Measurements from ENCODE around the gene FGA. TPM values are rescaled to one million over a fixed set of nuclear protein-coding genes. Genes with fewer than 3 reads are reported as not detected.

FGA gene
- total RNA-seq, result not detected in 2 replicates

DNA sequence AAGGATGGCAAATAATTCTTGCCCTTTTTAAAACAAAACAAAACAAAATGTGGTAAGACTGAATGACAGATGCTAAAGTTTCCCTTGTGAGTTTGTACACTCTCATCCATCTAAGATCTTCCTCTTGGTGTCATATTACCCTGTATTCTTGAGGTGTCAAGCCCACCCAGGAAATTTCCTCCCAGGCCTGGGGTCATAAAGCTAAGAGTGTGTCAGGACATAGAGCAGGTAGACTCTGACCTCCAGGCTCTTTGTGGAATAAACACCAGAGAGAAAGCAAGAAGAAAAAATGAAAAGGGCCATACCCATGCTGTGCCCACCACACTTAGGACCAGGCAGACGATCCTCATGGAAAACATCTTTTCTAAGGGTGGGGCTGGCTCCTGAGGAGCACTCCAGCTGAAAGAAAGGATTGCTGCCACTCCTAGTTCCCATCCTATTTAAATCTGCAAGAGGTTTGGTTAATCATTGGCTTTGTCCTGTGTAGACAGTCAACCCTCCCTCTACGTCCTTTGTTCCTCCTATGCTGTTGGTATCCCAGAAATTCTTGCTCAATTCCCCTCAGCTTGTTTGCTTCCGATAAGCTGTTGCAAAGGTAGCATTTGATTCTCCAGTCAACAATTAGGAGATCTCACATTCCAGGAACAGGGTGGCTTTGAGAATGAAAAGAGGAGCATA lies at the start of gene FGA:
TSS of gene FGA (minus strand) at position 414 of the 678 bp plus-strand sequence. CDS start at position 359, 55 bp downstream.

GRCh38 chr4:154612472-154613414 lies 22.2 kb upstream of the FGA start, which contains the start of gene FGG:
TSS of gene FGG (minus strand) at chr4:154612656. CDS start at chr4:154612609, 47 bp downstream.

DNA sequence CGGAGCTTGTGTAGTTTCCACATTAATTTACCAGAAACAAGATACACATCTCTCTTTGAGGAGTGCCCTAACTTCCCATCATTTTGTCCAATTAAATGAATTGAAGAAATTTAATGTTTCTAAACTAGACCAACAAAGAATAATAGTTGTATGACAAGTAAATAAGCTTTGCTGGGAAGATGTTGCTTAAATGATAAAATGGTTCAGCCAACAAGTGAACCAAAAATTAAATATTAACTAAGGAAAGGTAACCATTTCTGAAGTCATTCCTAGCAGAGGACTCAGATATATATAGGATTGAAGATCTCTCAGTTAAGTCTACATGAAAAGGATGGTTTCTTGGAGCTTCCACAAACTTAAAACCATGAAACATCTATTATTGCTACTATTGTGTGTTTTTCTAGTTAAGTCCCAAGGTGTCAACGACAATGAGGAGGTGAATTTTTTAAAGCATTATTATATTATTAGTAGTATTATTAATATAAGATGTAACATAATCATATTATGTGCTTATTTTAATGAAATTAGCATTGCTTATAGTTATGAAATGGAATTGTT lies 27.8 kb downstream of the FGA start, which contains the start of gene FGB:
TSS of gene FGB (plus strand) at position 315 of the 558 bp plus-strand sequence. CDS start at position 323, 8 bp downstream.

DNA sequence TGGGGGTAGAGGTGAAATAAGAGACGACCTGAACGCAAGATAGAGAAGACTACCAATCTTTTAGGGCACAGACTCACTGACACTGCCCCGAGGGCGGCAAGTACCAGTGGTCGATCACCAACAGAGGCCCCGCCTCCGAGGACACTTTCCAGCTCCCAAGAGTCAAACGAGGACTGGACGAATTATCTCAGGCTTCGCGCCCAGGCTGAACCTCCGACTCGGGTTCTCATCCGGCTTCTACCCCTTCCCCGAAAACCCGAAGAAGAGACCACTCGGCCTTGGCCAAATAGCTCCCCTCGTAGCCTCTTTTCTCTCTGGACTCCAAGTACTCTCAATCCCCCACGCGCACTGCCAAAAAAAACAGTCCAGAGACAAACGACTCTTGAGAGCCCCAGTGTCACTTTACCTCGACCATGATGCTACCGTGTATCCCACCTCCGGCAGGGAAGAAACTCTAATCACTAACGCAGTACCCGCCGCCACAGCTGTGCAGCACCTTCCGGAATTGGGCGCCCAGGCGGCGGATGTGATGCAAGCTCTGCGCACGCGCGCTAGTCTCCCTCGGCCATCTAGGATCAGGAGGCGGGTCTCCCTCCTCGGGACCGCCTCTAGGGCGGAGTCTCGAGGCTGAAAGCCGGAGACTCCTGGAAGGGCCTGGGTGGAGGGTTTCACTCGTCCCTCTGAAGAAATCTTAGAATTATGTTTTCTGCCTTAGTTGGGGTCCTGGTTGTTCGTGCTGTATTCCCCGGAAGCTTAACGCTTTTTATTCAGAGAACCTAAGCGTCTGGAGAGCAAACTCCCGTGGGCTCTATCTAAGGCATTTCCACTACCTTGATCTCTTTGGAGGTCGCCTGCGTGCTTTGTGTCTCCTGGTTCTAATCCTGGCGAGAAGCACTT lies 40.4 kb downstream of the FGA start, which contains the start of gene PLRG1:
TSS of gene PLRG1 (minus strand) at position 507 of the 897 bp plus-strand sequence. CDS start at position 415, 92 bp downstream.

Small RNA genes lying within 50 kb of the gene (small RNA-seq; reads per million reads assigned to genes)
- gene RNU6-1285P, result not detected

Other genes starting within 250 kb of the FGA start
- 0.19 TPM in 1 of 2 replicates, not detected in the other for gene DCHS2, start 98.9 kb downstream of the FGA start, total RNA-seq
- gene PLRG1, start 40.3 kb downstream of the FGA start, total RNA-seq, result 89.3 and 91.8 TPM in 2 replicates
- gene FGB, start 27.7 kb downstream of the FGA start, total RNA-seq, result not detected in 2 replicates
- not detected in 2 replicates for gene FGG, start 21.9 kb upstream of the FGA start, total RNA-seq
- not detected in 2 replicates for gene LRAT, start 153.3 kb upstream of the FGA start, total RNA-seq
- gene RBM46, start 190.5 kb upstream of the FGA start, total RNA-seq, result 0.10 TPM in 1 of 2 replicates, not detected in the other